ENCODE results near the gene PPP1R37.

Gene PPP1R37

GRCh38 chr19:45128806-45129205 is 35.8 kb downstream of the PPP1R37 start:
- no peak overlapping the region for H3K4me3 ChIP-seq (ENCODE audit: low read length)
- H3K9me2 ChIP-seq (replicated peaks; ENCODE audit: control insufficient read depth, low read length), result no peaks in the 10 kb centered on the region
- H3K27me3 ChIP-seq (ENCODE audit: control insufficient read depth, low read length), result no peaks in the 10 kb centered on the region
- peaks cover 86% of the 10 kb centered on the region for H3K79me2 ChIP-seq (ENCODE audit: control insufficient read depth, low read length)
- no peak overlapping the region for H3K4me2 ChIP-seq (ENCODE audit: low read length)
- H3K36me3 ChIP-seq (ENCODE audit: control insufficient read depth, low read length), result no peaks in the 10 kb centered on the region
- H3K4me1 ChIP-seq (ENCODE audit: control insufficient read depth, low read length), result peaks cover 29% of the 10 kb centered on the region
- TF ChIP-seq, protein P1, sequence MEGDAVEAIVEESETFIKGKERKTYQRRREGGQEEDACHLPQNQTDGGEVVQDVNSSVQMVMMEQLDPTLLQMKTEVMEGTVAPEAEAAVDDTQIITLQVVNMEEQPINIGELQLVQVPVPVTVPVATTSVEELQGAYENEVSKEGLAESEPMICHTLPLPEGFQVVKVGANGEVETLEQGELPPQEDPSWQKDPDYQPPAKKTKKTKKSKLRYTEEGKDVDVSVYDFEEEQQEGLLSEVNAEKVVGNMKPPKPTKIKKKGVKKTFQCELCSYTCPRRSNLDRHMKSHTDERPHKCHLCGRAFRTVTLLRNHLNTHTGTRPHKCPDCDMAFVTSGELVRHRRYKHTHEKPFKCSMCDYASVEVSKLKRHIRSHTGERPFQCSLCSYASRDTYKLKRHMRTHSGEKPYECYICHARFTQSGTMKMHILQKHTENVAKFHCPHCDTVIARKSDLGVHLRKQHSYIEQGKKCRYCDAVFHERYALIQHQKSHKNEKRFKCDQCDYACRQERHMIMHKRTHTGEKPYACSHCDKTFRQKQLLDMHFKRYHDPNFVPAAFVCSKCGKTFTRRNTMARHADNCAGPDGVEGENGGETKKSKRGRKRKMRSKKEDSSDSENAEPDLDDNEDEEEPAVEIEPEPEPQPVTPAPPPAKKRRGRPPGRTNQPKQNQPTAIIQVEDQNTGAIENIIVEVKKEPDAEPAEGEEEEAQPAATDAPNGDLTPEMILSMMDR (IDR thresholded peaks at IDR 0.05; ENCODE audit: low read depth, low read length, poor library complexity, severe bottlenecking), result no peak
- no peak for TF ChIP-seq EZH2phosphoT487 (IDR thresholded peaks at IDR 0.05; ENCODE audit: borderline replicate concordance, low read length)
- H3F3A ChIP-seq (ENCODE audit: control insufficient read depth, insufficient read depth), result peaks cover 5% of the 10 kb centered on the region
- H4K20me1 ChIP-seq (ENCODE audit: control insufficient read depth, insufficient read depth, low read depth, low read length), result peaks cover 13% of the 10 kb centered on the region
- H3K9me3 ChIP-seq (ENCODE audit: control insufficient read depth, insufficient read depth, low read length), result no peaks in the 10 kb centered on the region
- H3K27ac ChIP-seq (ENCODE audit: low read depth, low read length), result no peak overlapping the region

GRCh38 chr19:45130236-45130635 is 37.3 kb downstream of the PPP1R37 start:
- Histone ChIP-seq H3K79me2 (ENCODE audit: control insufficient read depth, low read length) (peaks cover 86% of the 10 kb centered on the region), H4K20me1 (ENCODE audit: control insufficient read depth, insufficient read depth, low read depth, low read length) (peaks cover 13% of the 10 kb centered on the region), H3K4me2 (ENCODE audit: low read length) (no peak overlapping the region), H3K27me3 (ENCODE audit: control insufficient read depth, low read length) (no peaks in the 10 kb centered on the region), H3K27ac (ENCODE audit: low read depth, low read length) (no peak overlapping the region), H3F3A (ENCODE audit: control insufficient read depth, insufficient read depth) (peaks cover 14% of the 10 kb centered on the region), H3K4me1 (ENCODE audit: control insufficient read depth, low read length) (peaks cover 44% of the 10 kb centered on the region), H3K4me3 (ENCODE audit: low read length) (no peak overlapping the region), H3K36me3 (ENCODE audit: control insufficient read depth, low read length) (no peaks in the 10 kb centered on the region), H3K9me3 (ENCODE audit: control insufficient read depth, insufficient read depth, low read length) (no peaks in the 10 kb centered on the region), H3K9me2 (replicated peaks; ENCODE audit: control insufficient read depth, low read length) (no peaks in the 10 kb centered on the region)
- TF ChIP-seq, protein P1 (IDR thresholded peaks at IDR 0.05; ENCODE audit: low read depth, low read length, poor library complexity, severe bottlenecking), result no peak
- no peak for TF ChIP-seq EZH2phosphoT487 (IDR thresholded peaks at IDR 0.05; ENCODE audit: borderline replicate concordance, low read length)

DNA sequence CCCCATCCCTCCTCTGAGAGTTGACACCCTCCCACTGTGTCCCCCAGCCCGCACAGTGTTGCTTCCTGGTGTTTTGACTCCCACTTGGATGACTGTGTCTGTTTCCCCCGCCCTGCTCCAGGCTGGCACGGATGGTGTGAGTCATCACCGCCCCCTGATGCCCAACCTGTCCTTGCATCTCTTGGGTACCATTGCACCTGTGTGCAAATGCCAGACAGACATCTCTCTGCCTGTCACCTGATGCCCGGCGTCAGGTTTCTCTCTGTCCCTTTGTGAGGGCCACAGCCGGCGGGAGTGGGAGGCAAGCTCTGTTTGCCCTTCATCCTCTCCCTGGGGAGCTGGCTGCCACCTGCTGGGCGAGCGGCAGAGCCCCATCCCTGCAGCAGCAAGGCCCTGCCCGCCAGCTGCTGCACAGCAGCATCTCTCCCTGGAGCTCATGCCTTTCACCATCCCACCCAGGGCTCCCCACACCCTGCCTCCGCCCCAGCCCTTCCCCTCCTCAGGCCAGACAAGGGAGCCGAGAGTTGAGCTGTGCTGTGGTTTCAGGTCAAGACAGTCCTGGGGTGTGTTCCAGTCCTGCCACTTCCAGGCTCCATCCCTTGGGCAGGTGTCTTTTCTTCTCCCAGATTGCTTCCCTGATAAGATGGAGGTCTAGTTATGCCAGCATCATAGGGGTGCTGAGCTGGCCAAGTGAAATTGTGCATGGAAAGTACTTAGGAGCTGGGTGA is 38.1 kb downstream of the PPP1R37 start:
- Histone ChIP-seq H3K79me2 (ENCODE audit: control insufficient read depth, low read length) (peaks cover 86% of the 10 kb centered on the region), H3K36me3 (ENCODE audit: control insufficient read depth, low read length) (no peaks in the 10 kb centered on the region), H3K4me2 (ENCODE audit: low read length) (0 out of 2 replicates have a peak overlapping the region, but pooled peaks have one; percentile 1), H3K27me3 (ENCODE audit: control insufficient read depth, low read length) (no peaks in the 10 kb centered on the region), H3K4me3 (ENCODE audit: low read length) (no peak overlapping the region), H3K4me1 (ENCODE audit: control insufficient read depth, low read length) (peaks cover 46% of the 10 kb centered on the region), H3K9me2 (replicated peaks; ENCODE audit: control insufficient read depth, low read length) (no peaks in the 10 kb centered on the region), H3K27ac (ENCODE audit: low read depth, low read length) (no peak overlapping the region), H3F3A (ENCODE audit: control insufficient read depth, insufficient read depth) (peaks cover 14% of the 10 kb centered on the region), H3K9me3 (ENCODE audit: control insufficient read depth, insufficient read depth, low read length) (no peaks in the 10 kb centered on the region), H4K20me1 (ENCODE audit: control insufficient read depth, insufficient read depth, low read depth, low read length) (peaks cover 8% of the 10 kb centered on the region; the same call in 1 of the 2 replicates)
- TF ChIP-seq, protein P1 (IDR thresholded peaks at IDR 0.05; ENCODE audit: low read depth, low read length, poor library complexity, severe bottlenecking), result peak; percentile 64
- TF ChIP-seq EZH2phosphoT487 (IDR thresholded peaks at IDR 0.05; ENCODE audit: borderline replicate concordance, low read length), result no peak
